Stimulated activated CD8-positive, alpha-beta memory T cell treated with anti-CD3 and anti-CD28 coated beads, Interleukin-7, amount 100 ng/mL, for 48 hours (primary cell): ENCODE data around the gene DDR2.
"Not testable (repeated sequence)": the region's sequence is repeated elsewhere in the genome, so short reads cannot be mapped to it uniquely, and the experiment has no call there.

Experiments
- DNase-seq, 2 donors: peaks; one replicate each; pipeline ENCODE4 v3.0.0-alpha.2; 2020; ENCODE audit warnings: low read depth in 1 of 2; ENCODE audit errors: extremely low read depth in 1 of 2

The DDR2 gene

DNA sequence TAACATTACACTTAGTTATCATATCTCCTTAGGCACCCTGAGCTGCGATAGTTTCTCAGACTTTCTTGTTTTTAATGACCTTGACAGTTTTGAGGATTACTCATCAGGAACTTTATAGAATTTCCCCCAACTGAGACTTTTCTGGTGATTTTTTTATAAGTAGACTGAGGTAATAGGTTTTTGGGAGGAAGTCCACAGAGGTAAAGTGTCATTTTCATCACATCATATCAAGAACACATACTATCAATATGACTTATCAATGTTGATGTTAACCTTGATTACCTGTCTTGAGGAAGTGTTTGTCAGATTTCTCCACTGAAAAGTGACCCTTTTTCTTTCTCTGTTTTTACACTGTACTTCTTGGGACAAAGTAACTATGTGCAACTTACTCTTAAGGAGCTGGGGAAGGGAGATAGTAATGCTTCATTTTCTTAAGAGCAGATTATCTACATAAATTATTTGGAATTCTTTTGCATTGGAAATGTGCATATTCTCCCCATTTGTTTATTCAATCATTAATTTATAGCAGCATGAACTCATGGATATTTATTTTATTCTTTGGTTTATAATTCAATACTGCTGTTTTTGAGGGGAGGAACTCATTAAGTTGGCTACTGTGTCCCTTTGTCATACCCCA, 85.4 kb downstream of the DDR2 start:
- DNase-seq, result no peak

DNA sequence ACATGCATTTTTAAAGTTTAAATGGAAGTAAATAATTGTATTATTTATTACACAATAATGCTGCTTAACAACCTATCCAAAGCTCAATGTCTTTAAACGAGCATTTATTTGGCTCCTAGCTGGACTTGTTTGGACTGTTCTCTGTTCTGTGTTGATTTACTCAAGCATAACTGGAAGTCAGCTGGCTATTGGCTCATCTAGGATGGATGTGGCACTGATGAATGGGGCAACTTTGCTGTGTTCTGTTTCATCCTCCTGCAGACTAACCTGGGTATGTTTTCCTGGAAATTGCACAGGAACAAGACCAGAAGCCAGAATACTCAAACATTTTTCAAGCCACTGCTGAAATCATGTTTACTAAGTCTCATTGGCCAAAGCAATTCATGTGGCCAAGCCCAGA, 87.4 kb downstream of the DDR2 start:
- DNase-seq, result no peak

DNA sequence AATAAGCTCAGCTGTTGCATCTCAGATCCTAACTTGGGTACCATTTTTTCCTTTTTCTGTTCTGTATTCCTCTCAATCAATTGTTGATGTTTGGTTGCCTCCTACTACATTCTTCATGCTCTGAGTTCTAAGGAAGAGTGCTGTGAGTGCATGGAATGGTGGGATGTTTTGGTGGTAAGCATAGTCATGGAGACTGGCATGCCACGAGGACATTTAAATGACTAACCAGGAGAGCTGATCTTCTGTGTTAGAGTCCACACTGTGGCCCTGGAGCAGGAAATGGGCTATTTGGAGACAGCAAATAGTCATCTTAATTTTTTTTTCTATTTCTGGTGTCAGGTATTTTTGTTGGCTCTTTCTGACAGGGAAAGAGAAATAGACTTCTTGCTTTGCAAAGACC, 88.7 kb downstream of the DDR2 start:
- no peak for DNase-seq

DNA sequence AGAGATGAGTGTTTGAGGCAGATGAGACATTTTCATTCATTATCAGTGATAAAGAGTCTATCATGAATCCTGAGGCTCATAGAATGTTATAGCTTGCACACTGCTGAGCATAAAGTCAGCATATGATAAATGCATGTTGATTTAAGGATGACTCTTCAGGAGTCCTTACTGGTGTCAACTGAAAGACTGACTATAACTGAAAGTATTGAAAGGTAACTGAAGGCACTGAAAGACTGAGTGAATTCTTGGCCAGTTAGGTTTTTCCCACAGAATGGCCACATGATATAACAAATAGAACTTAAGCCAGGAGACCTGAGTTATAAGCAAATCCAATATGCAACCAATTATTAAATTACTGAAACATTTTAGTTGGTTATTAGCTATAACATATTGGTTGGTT, 89.2 kb downstream of the DDR2 start:
- no peak for DNase-seq

DNA sequence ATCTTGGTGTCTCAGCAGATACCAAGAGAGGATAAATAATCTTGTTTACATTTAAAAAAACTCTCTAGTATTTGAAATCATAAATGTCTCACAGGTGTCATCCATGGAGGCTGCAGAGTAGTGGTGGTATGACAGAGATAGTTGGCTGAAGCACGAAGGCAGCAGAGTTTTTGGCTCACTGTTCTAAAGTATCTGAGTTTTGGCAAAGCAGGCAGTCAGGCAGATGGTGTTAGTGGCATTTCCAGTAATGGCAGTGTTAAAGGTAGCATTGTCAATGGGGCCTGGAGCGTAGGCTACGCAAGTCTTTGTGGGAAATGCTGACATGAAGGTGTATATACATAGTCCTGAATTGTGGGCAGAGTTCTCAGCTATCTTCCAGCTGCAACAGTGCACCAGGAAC, 89.8 kb downstream of the DDR2 start:
- no peak for DNase-seq

DNA sequence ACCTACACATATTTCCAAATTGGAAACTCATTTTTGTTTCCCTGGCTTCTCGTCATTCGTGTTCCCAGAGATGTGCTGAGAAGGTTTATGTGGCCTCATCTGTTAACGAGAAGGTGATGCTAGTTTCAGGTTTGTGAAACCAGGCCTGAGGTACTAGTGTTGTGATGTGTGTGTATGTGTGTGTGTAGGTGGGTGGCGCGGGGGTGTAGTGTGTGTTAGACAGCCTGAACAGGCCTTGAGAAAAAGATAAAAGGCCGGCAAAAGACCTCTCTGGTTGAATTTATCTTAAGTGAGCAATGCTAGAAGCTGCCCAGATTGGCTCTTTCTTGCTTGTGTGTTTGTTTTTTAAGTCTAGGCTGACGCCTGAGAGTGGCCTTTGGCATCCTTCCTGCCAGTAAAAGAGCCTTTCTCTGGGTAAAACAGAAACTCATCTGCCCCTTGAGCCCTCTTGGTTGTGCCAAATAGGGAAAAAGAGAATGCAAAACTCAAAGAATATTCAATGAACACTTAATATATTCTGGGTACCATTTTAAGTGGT, 92.4 kb downstream of the DDR2 start:
- no peak for DNase-seq

DNA sequence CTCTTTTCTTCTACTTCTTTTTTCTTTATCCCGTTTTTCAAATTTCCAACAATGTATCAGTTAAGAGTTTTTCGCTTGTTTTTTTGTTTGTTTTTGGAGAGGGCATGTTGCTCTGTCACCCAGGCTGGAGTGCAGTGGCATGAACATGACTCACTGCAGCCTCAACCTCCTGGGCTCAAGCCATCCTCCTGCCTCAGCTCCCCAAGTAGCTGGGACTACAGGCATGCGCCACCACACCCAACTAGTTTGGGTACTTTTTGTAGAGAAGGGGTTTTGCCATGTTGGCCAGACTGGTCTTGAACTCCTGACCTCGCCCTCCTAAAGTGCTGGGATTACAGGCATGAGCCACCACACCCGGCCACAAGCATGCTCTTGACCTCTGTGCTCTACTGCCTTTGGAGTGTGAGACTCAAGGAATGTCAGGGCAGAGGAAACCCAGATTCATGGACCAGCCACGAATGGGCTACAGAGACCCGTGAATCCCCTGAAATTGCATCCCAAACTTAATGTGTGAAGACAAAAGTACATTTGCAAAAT, 93.1 kb downstream of the DDR2 start:
- DNase-seq, result no peak

DNA sequence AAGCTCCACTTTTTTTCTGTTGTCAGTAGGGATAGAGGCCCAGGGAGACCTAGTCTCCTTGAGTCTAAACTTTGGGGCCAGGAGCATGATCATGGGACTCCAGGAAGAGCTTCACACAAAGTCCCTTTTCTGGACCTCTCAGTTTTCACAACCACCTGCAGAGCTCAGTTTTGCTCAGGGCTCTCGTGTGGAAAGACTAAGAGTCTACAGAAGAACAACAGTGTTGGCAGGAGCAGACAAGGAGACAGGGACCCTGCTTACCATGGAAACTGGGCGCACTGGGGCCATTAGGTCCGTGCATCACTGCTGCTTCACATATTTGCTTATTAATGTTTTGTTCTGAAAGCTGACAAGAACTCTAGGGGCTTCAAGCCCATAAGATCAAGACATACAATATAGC, 94.3 kb downstream of the DDR2 start:
- no peak for DNase-seq

DNA sequence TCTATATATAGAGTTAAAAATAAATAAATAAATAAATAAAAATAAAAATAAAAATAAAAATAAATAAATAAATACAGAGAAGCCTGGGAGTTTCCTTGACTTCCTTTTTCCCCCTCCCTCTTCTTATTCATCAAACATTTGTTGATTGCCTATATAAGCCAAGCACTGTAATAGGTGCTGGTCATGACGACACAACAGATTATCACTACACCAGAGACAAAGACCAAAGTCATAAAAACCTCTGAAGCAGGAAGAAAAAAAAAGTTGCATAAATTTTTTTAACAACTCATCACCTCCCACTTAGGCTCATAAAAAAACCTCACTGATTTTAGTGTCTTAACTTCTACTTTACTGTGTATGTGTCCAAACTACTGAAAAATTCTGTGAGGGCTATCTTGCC, 95.2 kb downstream of the DDR2 start:
- DNase-seq, result not testable (repeated sequence)

DNA sequence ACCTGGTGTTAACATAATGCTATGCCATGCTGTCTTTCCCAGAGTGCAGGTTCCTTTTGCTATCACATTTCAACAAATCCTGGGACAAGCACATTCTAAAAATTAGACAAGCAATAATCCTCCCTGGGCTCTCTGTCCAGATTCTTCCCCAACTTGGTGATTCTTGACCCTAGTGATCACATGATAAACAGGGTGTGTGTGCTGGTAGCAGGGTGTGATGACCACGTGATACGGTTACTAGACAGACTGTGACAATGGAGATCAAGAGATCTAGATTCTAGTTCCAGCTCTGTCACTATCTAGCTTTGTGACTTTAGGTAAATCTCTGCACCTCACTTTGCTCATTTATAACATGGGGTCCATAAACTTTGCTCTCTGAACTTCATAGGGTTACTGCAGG, 96.3 kb downstream of the DDR2 start:
- no peak for DNase-seq

DNA sequence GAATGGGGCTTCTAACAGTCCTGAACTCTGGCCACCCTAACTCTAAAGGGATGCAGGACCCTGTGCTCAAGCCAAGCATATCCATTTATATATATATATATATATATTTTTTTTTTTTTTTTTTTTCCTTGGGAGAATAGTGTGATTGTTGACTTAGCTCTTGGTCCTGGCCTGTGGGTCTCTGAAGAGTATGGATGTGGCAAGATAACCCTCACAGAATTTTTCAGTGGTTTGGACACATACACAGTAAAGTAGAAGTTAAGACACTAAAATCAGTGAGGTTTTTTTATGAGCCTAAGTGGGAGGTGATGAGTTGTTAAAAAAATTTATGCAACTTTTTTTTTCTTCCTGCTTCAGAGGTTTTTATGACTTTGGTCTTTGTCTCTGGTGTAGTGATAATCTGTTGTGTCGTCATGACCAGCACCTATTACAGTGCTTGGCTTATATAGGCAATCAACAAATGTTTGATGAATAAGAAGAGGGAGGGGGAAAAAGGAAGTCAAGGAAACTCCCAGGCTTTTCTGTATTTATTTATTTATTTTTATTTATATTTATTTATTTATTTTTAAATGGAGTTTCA, 97.0 kb downstream of the DDR2 start:
- not testable (repeated sequence) for DNase-seq

DNA sequence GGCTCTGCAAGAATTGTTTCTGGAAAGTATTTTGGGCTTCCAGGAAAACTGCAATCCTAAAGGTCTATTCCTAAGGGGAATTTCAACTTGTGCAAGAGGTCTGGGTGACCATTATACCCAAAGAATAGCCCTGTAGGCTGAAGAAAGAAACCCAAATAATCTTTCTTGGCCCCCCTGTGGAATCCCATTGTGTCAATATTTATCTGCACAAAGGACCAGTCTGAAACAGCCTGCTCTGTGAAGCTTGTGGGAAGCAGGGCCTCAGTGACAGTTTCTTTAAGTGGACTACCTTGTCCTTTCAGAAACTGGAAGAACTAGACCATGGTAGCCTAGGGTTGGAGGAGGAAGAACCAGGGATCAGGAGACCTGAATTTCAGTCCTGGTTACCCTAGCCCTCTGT, 99.8 kb downstream of the DDR2 start:
- no peak for DNase-seq

DNA sequence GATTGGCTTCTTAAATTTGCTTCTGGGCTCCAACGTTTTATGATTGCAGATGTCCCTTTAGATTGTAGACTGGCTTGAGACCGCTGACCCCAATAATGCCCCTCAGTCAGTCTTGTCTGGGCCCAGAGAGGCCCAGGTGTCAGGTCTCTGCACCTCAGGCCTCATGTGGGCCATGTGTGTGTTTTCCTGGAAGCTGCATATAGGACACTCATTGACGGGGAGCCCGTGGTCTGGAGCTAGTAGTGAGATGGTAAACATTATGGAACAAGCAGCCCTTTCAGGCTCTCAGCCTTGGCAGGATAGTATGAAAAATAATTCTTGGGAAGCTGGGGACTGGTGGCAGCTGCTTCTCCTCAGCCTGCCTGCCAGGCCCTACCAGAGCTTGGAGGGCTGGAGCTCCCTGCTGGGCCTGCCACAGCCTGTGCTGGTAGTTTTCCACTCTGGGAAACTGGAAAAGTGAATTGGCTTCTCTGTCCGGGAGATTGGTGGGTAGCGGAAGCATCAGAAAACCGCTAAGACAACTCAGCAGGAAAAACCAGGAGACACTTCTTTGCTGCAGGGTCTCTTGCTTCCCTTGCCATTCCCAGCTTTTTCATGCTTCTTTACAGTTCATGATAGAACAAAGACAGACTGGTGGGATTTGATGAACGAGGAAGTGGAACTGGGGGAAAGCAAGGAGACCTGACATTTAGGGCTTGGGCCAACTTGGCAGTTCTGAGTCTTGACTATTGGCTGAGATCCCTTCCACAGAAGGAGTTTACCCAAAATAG, 100.5 kb downstream of the DDR2 start:
- no peak for DNase-seq

DNA sequence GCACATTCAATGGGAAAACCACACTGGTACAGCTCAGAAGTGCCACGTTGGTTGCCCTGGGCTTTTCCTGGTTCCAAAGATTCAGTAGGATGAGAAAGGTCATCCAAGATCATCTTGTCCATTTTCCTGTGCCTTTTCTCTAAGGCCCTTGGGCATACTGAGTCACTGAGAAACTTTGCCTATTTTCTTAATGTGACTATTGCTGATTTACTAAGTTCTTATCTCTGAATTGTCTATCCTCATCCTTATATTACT, 101.0 kb downstream of the DDR2 start:
- DNase-seq, result no peak

DNA sequence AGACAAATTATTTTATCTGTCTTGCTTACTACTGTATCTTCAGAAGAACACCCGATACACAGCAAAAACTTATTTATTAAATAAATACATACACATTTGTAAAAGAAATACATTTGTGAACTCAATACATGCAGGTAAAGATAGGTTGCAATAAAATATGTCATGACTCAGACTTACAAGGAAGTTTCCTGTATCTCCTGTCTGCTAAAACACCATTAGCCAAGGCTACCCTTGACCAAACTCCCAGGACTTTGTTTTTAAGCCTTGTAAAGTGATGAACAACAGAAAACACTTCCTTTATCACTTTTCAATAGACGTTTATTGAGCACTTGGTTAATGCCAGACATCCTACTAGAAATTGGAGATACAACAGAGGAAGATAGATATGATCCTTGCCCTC, 101.8 kb downstream of the DDR2 start:
- DNase-seq, result no peak

DNA sequence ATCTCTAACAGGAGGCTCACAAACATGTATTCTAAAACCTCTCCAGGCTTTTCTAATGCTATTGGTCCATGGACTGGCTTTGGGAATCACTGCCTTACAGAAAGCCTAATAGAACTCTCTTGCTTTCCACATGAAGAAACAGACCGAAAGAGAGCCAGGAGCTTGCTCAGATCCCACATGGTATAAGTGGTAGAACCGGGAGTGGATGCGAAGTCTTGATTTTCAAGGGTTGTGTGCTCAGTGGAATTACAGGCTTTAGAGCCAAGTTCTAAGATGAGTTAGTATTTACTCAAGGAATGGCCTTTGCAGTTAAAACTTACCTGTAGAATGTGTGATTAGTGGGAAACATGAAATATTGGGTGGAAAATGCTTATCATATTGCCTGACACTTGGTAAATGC, 103.9 kb downstream of the DDR2 start:
- DNase-seq, result no peak

DNA sequence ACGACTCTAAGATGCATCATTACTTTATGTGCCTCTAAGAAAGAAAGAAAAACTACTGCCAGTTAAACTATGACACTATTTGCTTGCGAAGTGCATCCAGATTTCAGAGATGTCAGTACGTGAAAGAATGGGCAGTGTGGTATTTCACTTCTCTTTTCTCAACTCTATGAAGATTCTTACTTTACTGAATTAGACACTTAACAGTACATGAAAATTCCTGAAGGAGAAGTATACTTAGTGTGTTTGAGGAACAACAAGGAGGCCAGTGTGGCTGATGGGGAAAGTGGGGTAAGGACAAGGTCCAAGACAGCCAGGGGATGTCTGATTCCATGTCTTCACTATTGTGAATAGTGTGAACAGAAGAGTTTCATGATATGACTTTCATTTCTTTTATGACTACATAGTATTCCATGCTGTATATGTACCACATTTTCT, 104.4 kb downstream of the DDR2 start:
- no peak for DNase-seq

DNA sequence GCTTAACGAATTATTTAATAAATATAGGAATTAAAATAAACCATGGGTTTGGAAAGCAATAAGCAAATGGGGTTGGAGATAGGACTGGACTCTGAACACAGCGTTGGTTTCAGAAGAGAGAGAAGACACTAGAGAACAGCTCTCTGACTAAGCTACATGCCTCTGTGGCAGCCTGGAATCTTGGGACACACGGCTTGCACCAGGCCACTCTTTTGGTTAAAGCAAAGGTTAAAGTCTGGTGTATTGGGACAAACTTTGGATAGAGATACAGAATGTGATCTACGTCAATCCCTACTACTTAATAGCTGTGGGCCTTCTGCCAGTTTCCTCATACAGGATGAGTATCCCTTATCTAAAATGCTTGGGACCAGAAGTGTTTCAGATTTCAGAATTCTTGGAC, 108.5 kb downstream of the DDR2 start:
- DNase-seq, result no peak

DNA sequence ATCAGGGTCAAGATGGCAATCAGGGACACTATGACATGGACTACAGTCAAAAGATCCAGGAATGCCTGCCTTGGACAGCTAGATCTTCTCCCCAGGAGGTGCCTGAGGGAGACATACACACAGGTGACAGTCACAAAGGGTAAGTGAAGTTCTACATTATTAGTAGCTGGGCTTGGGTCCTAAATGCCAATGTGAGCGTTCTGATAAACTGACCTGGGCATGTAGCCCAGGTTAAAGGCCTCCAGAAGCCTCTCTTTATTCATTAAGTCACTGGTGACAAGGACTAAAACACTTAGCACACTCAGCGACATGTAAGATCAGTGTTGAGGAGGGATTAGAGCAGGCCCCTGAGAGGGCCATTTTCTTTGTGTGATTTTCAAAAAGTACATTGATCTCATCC, 109.3 kb downstream of the DDR2 start:
- DNase-seq, result no peak

DNA sequence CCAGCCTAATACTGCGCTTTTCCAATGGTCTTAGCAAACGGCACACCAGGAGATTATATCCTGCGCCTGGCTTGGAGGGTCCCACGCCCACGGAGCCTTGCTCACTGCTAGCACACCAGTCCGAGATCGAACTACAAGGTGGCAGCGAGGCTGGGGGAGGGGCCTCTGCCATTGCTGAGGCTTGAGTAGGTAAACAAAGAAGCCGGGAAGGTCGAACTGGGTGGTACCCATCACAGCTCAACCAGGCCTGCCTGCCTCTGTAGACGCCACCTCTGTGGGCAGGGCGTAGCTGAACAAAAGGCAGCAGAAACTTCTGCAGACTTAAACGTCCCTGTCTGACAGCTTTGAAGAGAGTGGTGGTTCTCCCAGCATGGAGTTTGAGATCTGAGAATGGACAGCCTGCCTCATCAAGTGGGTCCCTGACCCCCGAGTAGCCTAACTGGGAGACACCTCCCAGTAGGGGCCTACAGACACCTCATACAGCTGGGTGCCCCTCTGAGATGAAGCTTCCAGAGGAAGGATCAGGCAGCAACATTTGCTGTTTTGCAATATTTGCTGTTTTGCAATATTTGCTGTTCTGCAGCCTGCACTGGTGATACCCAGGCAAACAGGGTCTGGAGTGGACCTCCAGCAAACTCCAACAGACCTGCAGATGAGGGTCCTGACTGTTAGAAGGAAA, 114.1 kb downstream of the DDR2 start:
- DNase-seq, result not testable (repeated sequence)

DNA sequence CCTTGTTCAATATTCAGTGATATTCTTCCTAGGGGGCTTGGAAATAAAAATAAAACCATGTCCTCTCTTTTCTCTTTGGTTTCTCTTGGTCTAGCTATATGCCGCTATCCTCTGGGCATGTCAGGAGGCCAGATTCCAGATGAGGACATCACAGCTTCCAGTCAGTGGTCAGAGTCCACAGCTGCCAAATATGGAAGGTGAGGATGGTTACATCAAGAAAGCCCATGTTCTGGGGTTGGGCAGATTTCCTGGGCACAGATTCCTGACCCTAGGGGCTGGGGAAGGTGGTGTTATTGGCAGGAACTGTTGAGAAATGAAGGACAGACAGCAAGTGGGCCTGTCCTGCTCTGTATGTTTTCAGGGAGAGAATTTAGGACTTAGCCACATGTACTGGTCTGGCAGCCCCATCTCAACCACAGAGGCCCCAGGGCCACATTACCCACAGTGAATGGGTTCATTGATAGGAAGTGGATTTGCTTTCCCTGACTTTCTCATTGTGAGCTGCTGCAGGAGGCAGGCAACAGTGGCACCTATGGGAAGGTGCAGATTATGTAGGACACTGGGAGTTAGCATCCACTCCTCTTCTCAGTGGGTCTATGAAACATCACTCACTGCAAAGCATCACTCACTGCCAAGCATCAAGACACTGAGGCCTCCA, 120.9 kb downstream of the DDR2 start:
- DNase-seq, result no peak
